H9 (cell line): ENCODE results near the gene SMURF1. TPM values are rescaled to one million over a fixed set of nuclear protein-coding genes. Genes with fewer than 3 reads are reported as not detected.

ENCODE experiments used
- DNase-seq: peaks from one replicate; pipeline ENCODE4 v3.0.0-alpha.2; 2017
- H2AFZ ChIP-seq: one replicate; pipeline ENCODE4 v1.6.1; 2013; ENCODE audit warnings: mild to moderate bottlenecking, low read length, control low read depth, moderate library complexity
- H2AK5ac ChIP-seq: 2 replicates; pipeline ENCODE4 v1.6.1; 2013; ENCODE audit warnings: low read length, control low read depth, mixed read lengths; ENCODE audit not compliant: insufficient read length
- H2BK120ac ChIP-seq: one replicate; pipeline ENCODE4 v1.6.1; 2013; ENCODE audit warnings: low read depth, mild to moderate bottlenecking, low read length, control low read depth, inconsistent platforms; ENCODE audit not compliant: poor library complexity, severe bottlenecking
- H2BK12ac ChIP-seq: 2 replicates; pipeline ENCODE4 v1.6.1; 2013; ENCODE audit warnings: low read length, control low read depth, mixed read lengths, low read depth; ENCODE audit not compliant: insufficient read length
- H2BK15ac ChIP-seq: 2 replicates; pipeline ENCODE4 v1.6.1; 2013; ENCODE audit warnings: low read depth, low read length, control low read depth
- H2BK20ac ChIP-seq: one replicate; pipeline ENCODE4 v1.6.1; 2013; ENCODE audit warnings: low read depth, mild to moderate bottlenecking, low read length, control low read depth, inconsistent platforms; ENCODE audit not compliant: poor library complexity, severe bottlenecking
- H2BK5ac ChIP-seq: 2 replicates; pipeline ENCODE4 v1.6.1; 2013; ENCODE audit warnings: low read length, control low read depth, mixed read lengths; ENCODE audit not compliant: insufficient read length
- H3K14ac ChIP-seq: 2 replicates; pipeline ENCODE4 v1.6.1; 2013; ENCODE audit warnings: low read length, control low read depth; ENCODE audit not compliant: insufficient read depth
- H3K18ac ChIP-seq: 2 replicates; pipeline ENCODE4 v1.6.1; 2013; ENCODE audit warnings: low read depth, mild to moderate bottlenecking, mixed read lengths, low read length, control low read depth; ENCODE audit not compliant: insufficient read length
- H3K23ac ChIP-seq: 2 replicates; pipeline ENCODE4 v1.6.1; 2013; ENCODE audit warnings: low read length, control low read depth, mixed read lengths, low read depth; ENCODE audit not compliant: insufficient read length
- H3K23me2 ChIP-seq: 2 replicates; pipeline ENCODE4 v1.6.1; 2013; ENCODE audit warnings: low read depth, mild to moderate bottlenecking, mixed read lengths, low read length, control low read depth; ENCODE audit not compliant: insufficient read length, poor library complexity, severe bottlenecking
- H3K27ac ChIP-seq: 2 replicates; pipeline ENCODE4 v1.5.1; 2013; ENCODE audit warnings: low read length, control low read depth, mixed read lengths, low read depth; ENCODE audit not compliant: insufficient read length
- H3K27me3 ChIP-seq: 2 replicates; pipeline ENCODE4 v1.6.1; 2013; ENCODE audit warnings: low read length, control low read depth, inconsistent platforms; ENCODE audit not compliant: insufficient read depth
- H3K4ac ChIP-seq: 2 replicates; pipeline ENCODE4 v1.6.1; 2013; ENCODE audit warnings: low read depth, mild to moderate bottlenecking, control low read depth, inconsistent platforms, low read length, moderate library complexity
- H3K4me1 ChIP-seq: 2 replicates; pipeline ENCODE4 v1.6.1; 2013; ENCODE audit warnings: low read length, control low read depth, inconsistent platforms; ENCODE audit not compliant: insufficient read depth
- H3K4me2 ChIP-seq: 2 replicates; pipeline ENCODE4 v1.6.1; 2013; ENCODE audit warnings: low read length, control low read depth, mixed read lengths; ENCODE audit not compliant: insufficient read length, insufficient read depth
- H3K56ac ChIP-seq: 2 replicates; pipeline ENCODE4 v1.6.1; 2013; ENCODE audit warnings: low read depth, mild to moderate bottlenecking, mixed read lengths, low read length, control low read depth; ENCODE audit not compliant: insufficient read length
- H3K79me1 ChIP-seq: 2 replicates; pipeline ENCODE4 v1.6.1; 2013; ENCODE audit warnings: low read depth, mild to moderate bottlenecking, moderate library complexity, low read length, control low read depth, inconsistent platforms; ENCODE audit not compliant: insufficient read depth, poor library complexity, severe bottlenecking
- H3K79me2 ChIP-seq: 2 replicates; pipeline ENCODE4 v1.6.1; 2013; ENCODE audit warnings: low read length, control low read depth, inconsistent platforms; ENCODE audit not compliant: insufficient read depth
- H3K9ac ChIP-seq: 2 replicates; pipeline ENCODE4 v1.6.1; 2013; ENCODE audit warnings: low read length, control low read depth, mixed read lengths; ENCODE audit not compliant: insufficient read length; ENCODE audit errors: extremely low read depth
- H3K9me3 ChIP-seq: one replicate; pipeline ENCODE4 v1.6.1; 2013; ENCODE audit warnings: low read depth, low read length, inconsistent platforms; ENCODE audit not compliant: control insufficient read depth
- H3T11ph ChIP-seq: one replicate; pipeline ENCODE4 v1.6.1; 2013; ENCODE audit warnings: mild to moderate bottlenecking, low read length, control low read depth, inconsistent platforms
- H4K20me1 ChIP-seq: one replicate; pipeline ENCODE4 v1.6.1; 2013; ENCODE audit not compliant: control insufficient read depth, insufficient read length, insufficient read depth
- H4K5ac ChIP-seq: 2 replicates; pipeline ENCODE4 v1.6.1; 2013; ENCODE audit warnings: low read depth, mild to moderate bottlenecking, mixed read lengths, low read length, control low read depth; ENCODE audit not compliant: insufficient read length
- H4K8ac ChIP-seq: replicated peaks from 2 replicates; pipeline ENCODE4 v1.6.1; 2013; ENCODE audit warnings: low read length, control low read depth, mixed read lengths, low read depth; ENCODE audit not compliant: insufficient read length
- H4K91ac ChIP-seq: 2 replicates; pipeline ENCODE4 v1.6.1; 2013; ENCODE audit warnings: low read depth, mild to moderate bottlenecking, moderate library complexity, mixed read lengths, low read length, control low read depth; ENCODE audit not compliant: insufficient read length
- H3K27ac Mint-ChIP-seq, 3 experiments: 2 replicates in 2 of 3; 3 replicates in 1 of 3; pipeline ENCODE4 v1.8.0; 2020 to 2021; ENCODE audit warnings: mixed read lengths in 3 of 3, mild to moderate bottlenecking in 1 of 3, moderate library complexity in 1 of 3
- H3K27me3 Mint-ChIP-seq: 2 replicates; pipeline ENCODE4 v1.8.0; 2021; ENCODE audit warnings: low read depth, mild to moderate bottlenecking, moderate library complexity, mixed read lengths
- H3K36me3 Mint-ChIP-seq, 3 experiments: 2 replicates in 2 of 3; 3 replicates in 1 of 3; pipeline ENCODE4 v1.8.0; 2020 to 2021; ENCODE audit warnings: low read depth in 3 of 3, mixed read lengths in 3 of 3; ENCODE audit not compliant: insufficient read depth in 1 of 3
- H3K4me1 Mint-ChIP-seq, 2 experiments: 2 replicates each; pipeline ENCODE4 v1.8.0; 2020; ENCODE audit warnings: mixed read lengths in 2 of 2
- H3K4me3 Mint-ChIP-seq, 2 experiments: 2 replicates in 1 of 2; 3 replicates in 1 of 2; pipeline ENCODE4 v1.8.0; 2020 to 2021; ENCODE audit warnings: mild to moderate bottlenecking in 2 of 2, mixed read lengths in 2 of 2, moderate library complexity in 1 of 2
- H3K9me3 Mint-ChIP-seq, 2 experiments: 2 replicates in 1 of 2; 3 replicates in 1 of 2; pipeline ENCODE4 v1.8.0; 2020; ENCODE audit warnings: mild to moderate bottlenecking in 2 of 2, mixed read lengths in 2 of 2, moderate library complexity in 1 of 2
- CTCF ChIP-seq: fragments of 200-600 bp; sonication (generic); conservative IDR thresholded peaks from 3 replicates; pipeline ENCODE4 v1.8.0; 2021; ENCODE audit warnings: antibody characterized with exemption, mild to moderate bottlenecking
- WGBS: extraction: QIAGEN DNeasy Blood & Tissue Kit; methylation state at CpG from one replicate; pipeline ENCODE4 v1.1.7; 2013; ENCODE audit warnings: missing lambda C conversion rate, low lambda C conversion rate, mixed read lengths; ENCODE audit not compliant: insufficient read length; ENCODE audit errors: extremely low coverage; 5-methylcytosine and 5-hydroxymethylcytosine counted together
- total RNA-seq: library from RNA; stranded (reverse); gene quantifications from 2 replicates; pipeline ENCODE4 v1.2.1, GENCODE V29; 2021

SMURF1 gene
- total RNA-seq, 1 experiment from 2014 or later, result 29.4 TPM

- no peak overlapping the region for H3K4me3 Mint-ChIP-seq
- H3K27me3 Mint-ChIP-seq, result no peaks in the 10 kb centered on the region; the same call in 1 of the 2 replicates
- H2BK20ac ChIP-seq, result no peak overlapping the region
- no peak overlapping the region for H2BK12ac ChIP-seq
- no peaks in the 10 kb centered on the region for H3K79me1 ChIP-seq
- H4K20me1 ChIP-seq, result no peaks in the 10 kb centered on the region
- no peak overlapping the region for H4K8ac ChIP-seq
- no peak overlapping the region for H2AFZ ChIP-seq
- no peaks in the 10 kb centered on the region for H3K23me2 ChIP-seq
- H3K56ac ChIP-seq, result no peak overlapping the region
- no peak overlapping the region for H3K27ac ChIP-seq
- H3T11ph ChIP-seq, result no peak overlapping the region
- whole genome bisulfite sequencing, result no CpG with 5 or more reads among the region's 7 CpGs
- H3K18ac ChIP-seq, result no peak overlapping the region
- no peak overlapping the region for H2AK5ac ChIP-seq
- H3K4me2 ChIP-seq, result no peak overlapping the region
- H3K4me1 Mint-ChIP-seq, result peaks cover 0 to 2% of the 10 kb centered on the region in 2 experiments; a peak in 1 of 4 replicates
- no peak overlapping the region for H3K27ac Mint-ChIP-seq
- H2BK5ac ChIP-seq, result no peak overlapping the region
- H3K79me2 ChIP-seq, result no peaks in the 10 kb centered on the region
- no peaks in the 10 kb centered on the region for H3K9me3 Mint-ChIP-seq
- no peak for TF ChIP-seq CTCF
- no peak overlapping the region for H3K23ac ChIP-seq
- H3K9me3 ChIP-seq, result no peaks in the 10 kb centered on the region
- no peak overlapping the region for H3K4ac ChIP-seq
- no peak overlapping the region for H2BK15ac ChIP-seq
- no peak overlapping the region for H2BK120ac ChIP-seq
- no peak overlapping the region for H3K14ac ChIP-seq
- H3K4me1 ChIP-seq, result no peaks in the 10 kb centered on the region
- no peaks in the 10 kb centered on the region for H3K36me3 Mint-ChIP-seq
- H3K9ac ChIP-seq, result no peak overlapping the region
- no peak overlapping the region for H4K91ac ChIP-seq
- no peaks in the 10 kb centered on the region for H3K27me3 ChIP-seq
- DNase-seq, result no peak
- H4K5ac ChIP-seq, result no peak overlapping the region
Observed at GRCh38 chr7:99190359-99191009, 46.6 kb upstream of the SMURF1 start.
